HG02973 (cell line): ENCODE results near the gene DYNC1I1.
A peak's percentile ranks its signal among the peaks of the same experiment; 100 is the strongest.

ENCODE experiments used
- ATAC-seq: cut with Tn5 transposase; IDR thresholded peaks from one replicate; pipeline ENCODE4 v1.9.1; 2021; ENCODE audit warnings: moderate library complexity; ENCODE audit not compliant: unreplicated experiment

Gene DYNC1I1

GRCh38 chr7:95847061-95847460 lies 74.7 kb downstream of the DYNC1I1 start:
- no peak for ATAC-seq

GRCh38 chr7:95859429-95859828 lies 87.1 kb downstream of the DYNC1I1 start:
- no peak for ATAC-seq

- ATAC-seq = no peak
These were observed 88.7 kb downstream of the DYNC1I1 start for GRCh38 chr7:95861041-95861440.

- no peak for ATAC-seq
These were observed 91.3 kb downstream of the DYNC1I1 start for GRCh38 chr7:95863623-95864022.

- ATAC-seq = no peak
These were observed 93.5 kb downstream of the DYNC1I1 start for GRCh38 chr7:95865716-95866371.

GRCh38 chr7:95867309-95867708 lies 95.0 kb downstream of the DYNC1I1 start:
- ATAC-seq = peak; percentile 88

- no peak for ATAC-seq
These were observed 98.9 kb downstream of the DYNC1I1 start for GRCh38 chr7:95871075-95871848.

GRCh38 chr7:95871896-95872295 lies 99.5 kb downstream of the DYNC1I1 start:
- ATAC-seq = no peak

GRCh38 chr7:95874129-95874528 lies 101.8 kb downstream of the DYNC1I1 start:
- ATAC-seq = no peak

GRCh38 chr7:95874541-95875265 lies 102.3 kb downstream of the DYNC1I1 start:
- ATAC-seq = no peak

GRCh38 chr7:95875519-95875918 lies 103.2 kb downstream of the DYNC1I1 start:
- no peak for ATAC-seq

- no peak for ATAC-seq
These were observed 106.3 kb downstream of the DYNC1I1 start for GRCh38 chr7:95878677-95879076.

GRCh38 chr7:95881597-95881996 lies 109.2 kb downstream of the DYNC1I1 start:
- no peak for ATAC-seq

- ATAC-seq = no peak
These were observed 110.9 kb downstream of the DYNC1I1 start for GRCh38 chr7:95883217-95883616.

- no peak for ATAC-seq
These were observed 114.2 kb downstream of the DYNC1I1 start for GRCh38 chr7:95886501-95887090.

- ATAC-seq = no peak
These were observed 121.1 kb downstream of the DYNC1I1 start for GRCh38 chr7:95893484-95893883.

GRCh38 chr7:95897557-95898251 lies 125.3 kb downstream of the DYNC1I1 start:
- ATAC-seq = no peak

- no peak for ATAC-seq
These were observed 127.7 kb downstream of the DYNC1I1 start for GRCh38 chr7:95899919-95900513.

- no peak for ATAC-seq
These were observed 128.7 kb downstream of the DYNC1I1 start for GRCh38 chr7:95901006-95901405.

- ATAC-seq = no peak
These were observed 131.7 kb downstream of the DYNC1I1 start for GRCh38 chr7:95904099-95904498.
